Calu3 (cell line): ENCODE results near the gene ZFPL1. TPM values are rescaled to one million over a fixed set of nuclear protein-coding genes. Genes with fewer than 3 reads are reported as not detected.

Experiments used
- BruUV-seq: library from RNA; stranded (reverse); fragments of 400-500 nt; replicated peaks from 2 replicates; lab custom pipeline; 2021; lab: Mats Ljungman, UMichigan
- CTCF ChIA-PET: fragments of 300-600 bp; sonication (Branson Sonifier 250); formaldehyde crosslinking; loops from one replicate; lab custom pipeline; 2022; ENCODE audit warnings: antibody characterized with exemption; lab: Charles Lee
- DNase-seq: peaks from one replicate; pipeline ENCODE4 v3.0.0; 2022
- H3K27ac Mint-ChIP-seq: one replicate; pipeline ENCODE4 v1.8.0; 2022; ENCODE audit warnings: mixed read lengths; ENCODE audit not compliant: unreplicated experiment
- H3K27me3 Mint-ChIP-seq: one replicate; pipeline ENCODE4 v1.8.0; 2022; ENCODE audit warnings: mixed read lengths; ENCODE audit not compliant: unreplicated experiment
- H3K36me3 Mint-ChIP-seq: one replicate; pipeline ENCODE4 v1.8.0; 2022; ENCODE audit warnings: mild to moderate bottlenecking, moderate library complexity, mixed read lengths; ENCODE audit not compliant: insufficient read depth, unreplicated experiment
- H3K4me1 Mint-ChIP-seq: one replicate; pipeline ENCODE4 v1.8.0; 2022; ENCODE audit warnings: mild to moderate bottlenecking, low read depth, mixed read lengths; ENCODE audit not compliant: unreplicated experiment
- H3K4me3 Mint-ChIP-seq: one replicate; pipeline ENCODE4 v1.8.0; 2022; ENCODE audit warnings: mild to moderate bottlenecking, low read depth, moderate library complexity, mixed read lengths; ENCODE audit not compliant: unreplicated experiment
- H3K9me3 Mint-ChIP-seq: one replicate; pipeline ENCODE4 v1.8.0; 2022; ENCODE audit warnings: low read depth, mixed read lengths; ENCODE audit not compliant: unreplicated experiment
- CTCF ChIP-seq: fragments of 200-600 bp; IDR thresholded peaks from one replicate; pipeline ENCODE4 v1.8.0; 2022; ENCODE audit warnings: antibody characterized with exemption; ENCODE audit not compliant: unreplicated experiment
- intact Hi-C: fragments of 100-400 bp; cut with micrococcal nuclease; formaldehyde crosslinking; loops from one replicate; pipeline ENCODE4 v1.10.0; 2022; ENCODE audit not compliant: unreplicated experiment
- total RNA-seq: library from RNA; stranded (reverse); gene quantifications from 2 replicates; pipeline ENCODE4 v1.2.3, GENCODE V29; 2022

ZFPL1 gene
- total RNA-seq, 1 experiment from 2014 or later = 47.6 TPM

- intact Hi-C loops = no loop called here
- Mint-ChIP-seq H3K4me1 (no peaks in the 10 kb centered on the region), H3K9me3 (no peaks in the 10 kb centered on the region), H3K27ac (no peak overlapping the region), H3K4me3 (no peak overlapping the region), H3K36me3 (peaks cover 14% of the 10 kb centered on the region), H3K27me3 (peaks cover 13% of the 10 kb centered on the region)
- CTCF ChIA-PET = no interaction called here
- DNase-seq = no peak
- BruUV-seq = no TSS peak
- no peak for TF ChIP-seq CTCF
Observed at GRCh38 chr11:65060913-65061408, 23.1 kb upstream of the ZFPL1 start.

- Mint-ChIP-seq H3K27me3 (peaks cover 13% of the 10 kb centered on the region), H3K27ac (no peak overlapping the region), H3K36me3 (peaks cover 8% of the 10 kb centered on the region), H3K4me1 (no peaks in the 10 kb centered on the region), H3K9me3 (no peaks in the 10 kb centered on the region), H3K4me3 (no peak overlapping the region)
- no peak for DNase-seq
- CTCF ChIA-PET = interaction anchor here (0.5 to 0.7 kb wide), 3 partner anchors 33 to 619 kb away, joined by 3 to 5 read pairs (median 5); no protein-coding TSS in a partner anchor
- BruUV-seq = no TSS peak
- TF ChIP-seq CTCF = no peak
- intact Hi-C loops = no loop called here
Observed at GRCh38 chr11:65063532-65063931, 20.5 kb upstream of the ZFPL1 start.

- no peak for DNase-seq
- TF ChIP-seq CTCF = no peak
- Mint-ChIP-seq H3K4me1 (no peaks in the 10 kb centered on the region), H3K27me3 (peaks cover 13% of the 10 kb centered on the region), H3K9me3 (no peaks in the 10 kb centered on the region), H3K27ac (no peak overlapping the region), H3K36me3 (peaks cover 8% of the 10 kb centered on the region), H3K4me3 (no peak overlapping the region)
- CTCF ChIA-PET = interaction anchor here (0.8 kb wide), 1 partner anchor 24 kb away, joined by 3 read pairs; the partner anchor contains the start of gene SAC3D1
- BruUV-seq = no TSS peak
- intact Hi-C loops = no loop called here
Observed at GRCh38 chr11:65064847-65065240, 19.2 kb upstream of the ZFPL1 start.

GRCh38 chr11:65065851-65066250 is 18.2 kb upstream of the ZFPL1 start:
- no peak overlapping the region for H3K27ac Mint-ChIP-seq
- DNase-seq = no peak
- H3K36me3 Mint-ChIP-seq = peaks cover 8% of the 10 kb centered on the region
- H3K4me1 Mint-ChIP-seq = no peaks in the 10 kb centered on the region
- H3K27me3 Mint-ChIP-seq = peaks cover 13% of the 10 kb centered on the region
- no peak for TF ChIP-seq CTCF
- CTCF ChIA-PET = interaction anchor here (0.7 to 1.1 kb wide), 2 partner anchors 10 to 31 kb away, joined by 3 to 5 read pairs; partner anchors contain the start of gene VPS51
- H3K9me3 Mint-ChIP-seq = no peaks in the 10 kb centered on the region
- no peak overlapping the region for H3K4me3 Mint-ChIP-seq
- no TSS peak for BruUV-seq
- intact Hi-C loops = no loop called here
